Tibial artery (tissue), 4 donors: ENCODE results near the gene FAM227B.

Experiments used
- DNase-seq, 2 donors: peaks; one replicate each; pipeline ENCODE4 v3.0.0-alpha.2; 2019
- H3K27ac ChIP-seq, 2 donors: fragments of 200-600 bp; sonication (generic) in 1 of 2; 1 replicate in 1 of 2; 2 replicates in 1 of 2; pipeline ENCODE4 v1.5.1; 2018 to 2019; ENCODE audit warnings: mild to moderate bottlenecking in 1 of 2
- H3K27me3 ChIP-seq, 2 donors: fragments of 200-600 bp; sonication (generic) in 1 of 2; one replicate each; pipeline versions ENCODE4 v1.5.1 to v1.6.0; 2016 to 2019
- H3K36me3 ChIP-seq, 3 donors: fragments of 200-600 bp; sonication (generic) in 2 of 3; one replicate each; pipeline ENCODE4 v1.5.1; 2016 to 2019; ENCODE audit warnings: mild to moderate bottlenecking in 2 of 3
- H3K4me1 ChIP-seq, 4 donors: fragments of 200-600 bp; sonication (generic) in 2 of 4; 1 replicate in 3 of 4; 2 replicates in 1 of 4; pipeline ENCODE4 v1.5.1; 2016 to 2019
- H3K4me3 ChIP-seq, 2 donors: fragments of 200-600 bp; sonication (generic) in 1 of 2; 1 replicate in 1 of 2; 2 replicates in 1 of 2; pipeline ENCODE4 v1.5.1; 2018 to 2019; ENCODE audit warnings: mild to moderate bottlenecking in 2 of 2
- H3K9me3 ChIP-seq, 3 donors: fragments of 200-600 bp; sonication (generic) in 1 of 3; one replicate each; pipeline ENCODE4 v1.5.1; 2016 to 2019
- intact Hi-C: fragments of 100-400 bp; cut with DNase I; formaldehyde crosslinking; loops from one replicate; pipeline ENCODE4 v1.15.0; 2023; ENCODE audit warnings: low total_unique reads
- TF ChIP-seq, protein P1 (sequence below), 2 experiments: fragments of 200-600 bp in 1 of 2; fragments of 450-650 bp in 1 of 2; IDR thresholded peaks; one replicate each; pipeline ENCODE4 v1.5.1; 2017 to 2019; ENCODE audit warnings: antibody characterized with exemption in 2 of 2, mild to moderate bottlenecking in 1 of 2, moderate library complexity in 1 of 2

The FAM227B gene

GRCh38 chr15:49286649-49287404, 333.8 kb downstream of the FAM227B start:
- DNase-seq = no peak
- intact Hi-C loops = no loop called here
- Histone ChIP-seq H3K27ac (peak overlapping the region; percentile 38 to 42), H3K9me3 (no peaks in the 10 kb centered on the region), H3K27me3 (no peaks in the 10 kb centered on the region), H3K4me3 (no peak overlapping the region), H3K36me3 (peaks cover 7 to 15% (median 8%) of the 10 kb centered on the region in 3 donors), H3K4me1 (peaks cover 0 to 38% (median 17%) of the 10 kb centered on the region in 4 donors)
- TF ChIP-seq, protein P1, sequence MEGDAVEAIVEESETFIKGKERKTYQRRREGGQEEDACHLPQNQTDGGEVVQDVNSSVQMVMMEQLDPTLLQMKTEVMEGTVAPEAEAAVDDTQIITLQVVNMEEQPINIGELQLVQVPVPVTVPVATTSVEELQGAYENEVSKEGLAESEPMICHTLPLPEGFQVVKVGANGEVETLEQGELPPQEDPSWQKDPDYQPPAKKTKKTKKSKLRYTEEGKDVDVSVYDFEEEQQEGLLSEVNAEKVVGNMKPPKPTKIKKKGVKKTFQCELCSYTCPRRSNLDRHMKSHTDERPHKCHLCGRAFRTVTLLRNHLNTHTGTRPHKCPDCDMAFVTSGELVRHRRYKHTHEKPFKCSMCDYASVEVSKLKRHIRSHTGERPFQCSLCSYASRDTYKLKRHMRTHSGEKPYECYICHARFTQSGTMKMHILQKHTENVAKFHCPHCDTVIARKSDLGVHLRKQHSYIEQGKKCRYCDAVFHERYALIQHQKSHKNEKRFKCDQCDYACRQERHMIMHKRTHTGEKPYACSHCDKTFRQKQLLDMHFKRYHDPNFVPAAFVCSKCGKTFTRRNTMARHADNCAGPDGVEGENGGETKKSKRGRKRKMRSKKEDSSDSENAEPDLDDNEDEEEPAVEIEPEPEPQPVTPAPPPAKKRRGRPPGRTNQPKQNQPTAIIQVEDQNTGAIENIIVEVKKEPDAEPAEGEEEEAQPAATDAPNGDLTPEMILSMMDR (IDR thresholded peaks at IDR 0.05) = no peak

DNA sequence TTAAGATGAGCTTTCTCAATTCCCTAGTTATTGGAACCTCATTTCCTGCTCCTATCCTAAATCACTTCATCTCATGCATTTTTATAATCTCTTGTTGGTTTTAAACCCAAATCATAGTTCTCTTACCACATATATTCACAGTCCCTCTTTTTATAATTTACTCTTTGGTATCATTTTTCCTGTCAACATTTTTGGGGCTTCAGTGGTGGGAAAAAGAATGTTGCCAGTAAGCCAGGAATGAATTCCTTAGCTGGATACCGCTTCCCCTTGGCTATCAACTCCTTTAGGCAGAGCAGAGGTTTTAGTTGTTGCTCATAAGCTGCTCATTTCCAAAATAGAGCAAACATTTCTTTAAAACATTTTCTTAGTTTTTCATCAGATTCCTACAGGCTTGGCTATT, 338.3 kb downstream of the FAM227B start:
- TF ChIP-seq, protein P1 (IDR thresholded peaks at IDR 0.05) = no peak
- intact Hi-C loops = no loop called here
- peak overlapping the region; percentile 6 for H3K27ac ChIP-seq
- H3K9me3 ChIP-seq = no peaks in the 10 kb centered on the region
- no peak for DNase-seq
- peaks cover 7 to 15% (median 8%) of the 10 kb centered on the region in 3 donors for H3K36me3 ChIP-seq
- no peaks in the 10 kb centered on the region for H3K27me3 ChIP-seq
- peaks cover 0 to 21% (median 8%) of the 10 kb centered on the region in 4 donors for H3K4me1 ChIP-seq
- no peak overlapping the region for H3K4me3 ChIP-seq

GRCh38 chr15:49279521-49280456, 340.8 kb downstream of the FAM227B start:
- no peaks in the 10 kb centered on the region for H3K27me3 ChIP-seq
- H3K4me3 ChIP-seq = no peak overlapping the region
- H3K27ac ChIP-seq = no peak overlapping the region
- no peak for DNase-seq
- TF ChIP-seq, protein P1 (IDR thresholded peaks at IDR 0.05) = no peak
- H3K36me3 ChIP-seq = peaks cover 0 to 15% (median 7%) of the 10 kb centered on the region in 3 donors
- H3K9me3 ChIP-seq = no peaks in the 10 kb centered on the region
- intact Hi-C loops = no loop called here
- H3K4me1 ChIP-seq = peaks cover 0 to 7% (median 0%) of the 10 kb centered on the region in 4 donors

DNA sequence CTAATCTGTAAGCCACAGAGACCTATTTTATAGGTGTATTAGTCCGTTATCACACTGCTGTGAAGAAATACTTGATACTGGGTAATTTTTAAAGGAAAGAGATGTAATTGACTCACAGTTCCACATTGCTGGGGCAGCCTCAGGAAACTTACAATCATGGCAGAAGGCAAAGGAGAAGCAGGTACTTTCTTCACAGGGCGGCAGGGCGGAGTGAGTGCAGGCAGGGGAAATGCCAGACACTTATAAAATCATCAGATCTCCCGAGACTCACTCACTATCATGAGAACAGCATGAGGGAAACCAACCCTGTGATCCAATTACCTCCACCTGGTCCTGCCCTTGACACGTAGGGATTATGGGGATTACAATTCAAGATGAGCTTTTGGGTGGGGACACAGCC, 341.9 kb downstream of the FAM227B start:
- intact Hi-C loops = no loop called here
- Histone ChIP-seq H3K9me3 (no peaks in the 10 kb centered on the region), H3K36me3 (peaks cover 0 to 8% (median 3%) of the 10 kb centered on the region in 3 donors), H3K4me3 (no peak overlapping the region), H3K4me1 (peaks cover 0 to 7% (median 0%) of the 10 kb centered on the region in 4 donors), H3K27ac (no peak overlapping the region), H3K27me3 (no peaks in the 10 kb centered on the region)
- TF ChIP-seq, protein P1 (IDR thresholded peaks at IDR 0.05) = no peak
- DNase-seq = no peak
